ENCODE results near the gene SLX9. TPM values are rescaled to one million over a fixed set of nuclear protein-coding genes. Genes with fewer than 3 reads are reported as not detected.
A peak's percentile ranks its signal among the peaks of the same experiment; 100 is the strongest.

The SLX9 gene
- total RNA-seq, 1 donor from 2014 or later: 30.4 TPM

- H3K4me3 Mint-ChIP-seq (ENCODE audit: unreplicated experiment): no peak overlapping the region
- H3K9me3 Mint-ChIP-seq (ENCODE audit: unreplicated experiment): no peaks in the 10 kb centered on the region
- peaks cover 10% of the 10 kb centered on the region for H3K36me3 Mint-ChIP-seq (ENCODE audit: unreplicated experiment)
- DNase-seq (ENCODE audit: extremely low spot score, unreplicated experiment): no peak
- no peaks in the 10 kb centered on the region for H3K27me3 Mint-ChIP-seq (ENCODE audit: unreplicated experiment)
- no peak overlapping the region for H3K27ac Mint-ChIP-seq (ENCODE audit: unreplicated experiment)
- no peak for TF ChIP-seq CTCF (IDR thresholded peaks at IDR 0.05)
- peaks cover 56% of the 10 kb centered on the region for H3K4me1 Mint-ChIP-seq (ENCODE audit: unreplicated experiment)
Measured at GRCh38 chr21:44954281-44954771, 14.5 kb downstream of the SLX9 start.

GRCh38 chr21:44955141-44955797 lies 15.4 kb downstream of the SLX9 start:
- no peak for DNase-seq (ENCODE audit: extremely low spot score, unreplicated experiment)
- Mint-ChIP-seq H3K36me3 (ENCODE audit: unreplicated experiment) (peaks cover 10% of the 10 kb centered on the region), H3K27ac (ENCODE audit: unreplicated experiment) (no peak overlapping the region), H3K9me3 (ENCODE audit: unreplicated experiment) (no peaks in the 10 kb centered on the region), H3K4me3 (ENCODE audit: unreplicated experiment) (no peak overlapping the region), H3K4me1 (ENCODE audit: unreplicated experiment) (peaks cover 56% of the 10 kb centered on the region), H3K27me3 (ENCODE audit: unreplicated experiment) (no peaks in the 10 kb centered on the region)
- TF ChIP-seq CTCF (IDR thresholded peaks at IDR 0.05): no peak

- H3K4me1 Mint-ChIP-seq (ENCODE audit: unreplicated experiment): peaks cover 60% of the 10 kb centered on the region
- DNase-seq (ENCODE audit: extremely low spot score, unreplicated experiment): no peak
- H3K9me3 Mint-ChIP-seq (ENCODE audit: unreplicated experiment): no peaks in the 10 kb centered on the region
- peaks cover 15% of the 10 kb centered on the region for H3K36me3 Mint-ChIP-seq (ENCODE audit: unreplicated experiment)
- H3K4me3 Mint-ChIP-seq (ENCODE audit: unreplicated experiment): no peak overlapping the region
- H3K27ac Mint-ChIP-seq (ENCODE audit: unreplicated experiment): no peak overlapping the region
- no peak for TF ChIP-seq CTCF (IDR thresholded peaks at IDR 0.05)
- no peaks in the 10 kb centered on the region for H3K27me3 Mint-ChIP-seq (ENCODE audit: unreplicated experiment)
Measured at GRCh38 chr21:44955798-44956175, 16.0 kb downstream of the SLX9 start.

- H3K4me3 Mint-ChIP-seq (ENCODE audit: unreplicated experiment): no peak overlapping the region
- peak overlapping the region; percentile 13 for H3K27ac Mint-ChIP-seq (ENCODE audit: unreplicated experiment)
- no peaks in the 10 kb centered on the region for H3K27me3 Mint-ChIP-seq (ENCODE audit: unreplicated experiment)
- TF ChIP-seq CTCF (IDR thresholded peaks at IDR 0.05): no peak
- H3K4me1 Mint-ChIP-seq (ENCODE audit: unreplicated experiment): peaks cover 67% of the 10 kb centered on the region
- DNase-seq (ENCODE audit: extremely low spot score, unreplicated experiment): no peak
- H3K36me3 Mint-ChIP-seq (ENCODE audit: unreplicated experiment): peaks cover 19% of the 10 kb centered on the region
- H3K9me3 Mint-ChIP-seq (ENCODE audit: unreplicated experiment): no peaks in the 10 kb centered on the region
Measured at GRCh38 chr21:44956356-44957046, 16.7 kb downstream of the SLX9 start.

GRCh38 chr21:44957047-44957831 lies 17.4 kb downstream of the SLX9 start:
- peak overlapping the region; percentile 58 for H3K4me3 Mint-ChIP-seq (ENCODE audit: unreplicated experiment)
- DNase-seq (ENCODE audit: extremely low spot score, unreplicated experiment): no peak
- peak overlapping the region; percentile 98 for H3K27ac Mint-ChIP-seq (ENCODE audit: unreplicated experiment)
- no peak for TF ChIP-seq CTCF (IDR thresholded peaks at IDR 0.05)
- H3K4me1 Mint-ChIP-seq (ENCODE audit: unreplicated experiment): peaks cover 74% of the 10 kb centered on the region
- peaks cover 21% of the 10 kb centered on the region for H3K36me3 Mint-ChIP-seq (ENCODE audit: unreplicated experiment)
- no peaks in the 10 kb centered on the region for H3K27me3 Mint-ChIP-seq (ENCODE audit: unreplicated experiment)
- H3K9me3 Mint-ChIP-seq (ENCODE audit: unreplicated experiment): no peaks in the 10 kb centered on the region
